CD4-positive, alpha-beta T cell treated with Interleukin-6 for 4 hours (primary cell): ENCODE data around the gene RAG2.

ENCODE experiments used
- DNase-seq: peaks from one replicate; pipeline ENCODE4 v3.0.0-alpha.2; 2020; ENCODE audit warnings: mixed read lengths

Gene RAG2

GRCh38 chr11:36598051-36598450 is at the start of gene RAG2:
Gene RAG2 (minus strand): TSS chr11:36598236. CDS start chr11:36594168, 4,068 bp downstream.
- DNase-seq, result no peak

DNA sequence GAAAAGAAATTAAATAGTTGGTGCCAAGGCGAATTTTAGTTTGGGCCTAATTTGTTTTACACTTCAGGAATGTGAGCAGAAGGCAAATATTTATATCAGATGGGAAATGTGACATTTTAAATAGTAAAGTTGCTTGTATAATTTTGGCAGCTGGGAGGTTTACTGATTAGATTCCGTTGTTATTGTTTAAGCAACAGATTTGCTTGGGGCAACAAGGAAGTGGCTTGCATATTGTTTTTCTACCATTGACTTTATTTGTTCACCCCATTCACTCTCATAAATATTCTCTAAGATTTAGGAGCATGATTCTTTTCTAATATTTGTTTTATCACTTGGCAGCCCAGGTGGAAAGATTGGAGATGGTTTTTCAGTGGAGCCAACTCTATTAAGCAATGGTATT is 40.5 kb upstream of the RAG2 start:
- DNase-seq, result no peak

DNA sequence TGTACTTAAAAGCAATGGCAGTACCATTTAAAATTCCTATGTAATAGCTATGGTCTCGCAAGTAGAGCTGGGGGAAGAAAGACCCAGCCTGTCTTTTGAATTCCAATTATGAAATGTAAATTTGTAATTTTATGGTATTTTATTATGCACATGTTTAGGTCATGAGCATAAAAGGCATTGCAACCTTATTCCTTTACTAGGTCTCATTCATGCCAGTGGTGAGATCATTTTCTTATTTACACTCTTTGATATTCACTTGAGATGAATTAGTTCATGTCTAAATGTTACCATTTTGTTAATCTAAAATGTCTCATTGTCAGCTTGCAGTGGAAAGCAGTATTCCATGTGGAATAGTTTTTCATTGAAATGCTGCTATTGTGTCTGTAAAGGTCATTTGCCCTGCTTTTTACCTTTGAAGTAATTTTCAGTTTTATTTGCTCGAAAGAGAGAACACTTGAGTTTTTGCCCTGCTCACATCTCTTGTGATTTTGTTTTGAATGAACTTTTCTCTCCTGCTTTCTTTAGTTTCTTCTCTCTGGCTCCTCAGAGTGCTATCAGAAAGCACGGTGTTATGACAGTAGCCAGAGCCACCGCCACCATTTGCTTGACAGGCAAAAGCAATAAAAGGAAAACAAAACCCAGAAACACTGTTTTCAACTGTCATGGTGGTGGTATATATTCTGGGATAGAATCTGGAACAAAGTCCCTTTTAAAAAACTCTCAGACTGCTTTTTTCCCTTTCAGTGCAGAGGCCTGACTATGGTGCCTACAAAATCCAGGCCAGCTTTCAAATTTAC is 37.2 kb upstream of the RAG2 start:
- DNase-seq, result no peak

GRCh38 chr11:36631774-36632173 is 33.7 kb upstream of the RAG2 start:
- no peak for DNase-seq

DNA sequence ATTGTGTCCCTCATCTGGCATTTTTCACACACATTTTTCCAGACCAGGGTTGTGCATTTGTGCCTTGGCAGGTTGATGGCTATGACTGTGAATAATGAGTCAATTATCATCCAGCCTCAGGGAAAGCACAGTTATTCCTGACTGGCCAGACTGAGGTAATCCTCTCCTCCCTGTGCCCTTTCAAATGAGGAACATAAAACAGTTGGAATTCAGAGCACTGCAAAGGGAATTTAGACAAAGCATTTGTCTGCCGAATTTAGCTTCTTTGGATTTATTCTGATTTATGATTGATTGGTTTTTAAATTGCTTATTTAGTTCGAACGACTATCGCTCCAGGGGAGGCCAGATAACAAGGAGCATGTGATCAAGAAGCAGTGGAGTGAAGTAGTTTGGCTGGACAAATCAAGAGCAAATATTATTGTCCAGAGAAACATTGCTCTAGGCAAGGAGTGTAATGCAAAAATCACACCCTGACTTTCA is 30.8 kb upstream of the RAG2 start:
- no peak for DNase-seq

- DNase-seq, result no peak
Observed at GRCh38 chr11:36628141-36628540, 30.1 kb upstream of the RAG2 start.

DNA sequence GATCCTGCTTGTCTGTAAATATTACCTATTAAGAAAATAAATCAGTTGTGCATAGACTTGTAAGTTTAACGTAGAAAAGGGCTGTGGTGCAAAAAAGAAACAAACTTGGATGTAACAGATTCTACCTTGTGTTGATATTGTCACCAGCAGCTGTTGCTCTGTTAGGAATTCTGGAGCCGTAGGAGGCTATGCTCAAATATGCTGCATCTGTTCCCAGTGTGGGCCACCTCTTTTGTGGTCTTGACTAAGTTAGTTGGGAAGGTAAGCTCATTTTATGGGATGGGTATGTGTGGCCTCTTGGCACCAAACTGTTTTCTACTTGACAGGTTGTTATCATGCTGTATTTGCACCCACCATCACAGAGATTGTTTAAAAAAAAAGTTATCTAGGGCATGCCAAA is 29.4 kb upstream of the RAG2 start:
- DNase-seq, result no peak

- DNase-seq, result no peak
Observed at GRCh38 chr11:36627006-36627405, 29.0 kb upstream of the RAG2 start.

DNA sequence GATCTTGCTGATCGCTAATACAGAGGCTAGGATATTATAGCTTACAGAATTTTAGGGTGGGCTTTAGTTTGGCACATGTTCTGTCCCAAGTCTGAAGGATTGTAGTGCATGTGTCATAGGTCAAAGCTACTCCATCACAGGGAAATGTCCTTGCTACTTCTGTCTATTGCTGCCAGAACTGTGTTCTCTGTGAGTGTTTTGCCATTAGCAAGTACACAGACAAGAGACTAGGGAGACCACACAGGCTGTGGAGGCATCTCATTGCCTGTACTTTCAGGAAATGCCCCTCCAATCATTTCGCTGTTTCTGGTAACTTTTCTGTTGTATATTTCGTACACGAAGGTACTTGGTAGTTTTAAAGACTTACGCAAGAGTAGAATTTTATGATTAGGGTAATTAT is 25.5 kb upstream of the RAG2 start:
- no peak for DNase-seq

DNA sequence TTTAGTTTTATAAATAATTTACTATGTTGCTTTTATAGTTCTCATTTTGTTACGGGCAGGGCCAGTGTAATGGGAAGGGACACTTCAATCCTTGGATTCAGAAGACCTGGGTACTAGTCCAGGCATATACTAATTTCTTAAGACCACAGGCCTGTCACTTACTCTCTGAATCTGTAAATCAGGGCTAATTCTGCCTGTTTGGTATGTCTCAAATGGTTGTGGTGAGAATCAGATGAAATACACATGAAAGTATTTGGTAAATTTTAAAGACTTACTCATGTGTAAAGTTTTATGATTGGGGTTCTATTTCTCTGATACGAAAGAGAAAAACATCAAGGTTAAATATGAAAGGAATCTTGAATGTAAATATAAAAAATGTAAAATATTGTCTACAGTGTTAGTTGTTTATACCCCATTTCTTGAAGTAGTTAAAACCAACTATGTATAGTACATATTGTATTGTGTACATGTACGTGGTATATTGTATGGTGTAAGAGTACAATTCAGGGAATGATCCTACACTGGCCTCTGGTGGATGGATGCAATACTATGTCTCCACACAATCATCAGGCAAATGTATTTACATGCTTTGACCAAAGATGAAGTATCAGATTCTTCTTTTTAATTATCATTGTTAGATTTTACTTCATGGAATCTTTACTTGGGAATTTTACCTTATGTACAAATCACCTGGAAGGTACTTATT is 24.5 kb upstream of the RAG2 start:
- DNase-seq, result no peak

- DNase-seq, result no peak
Observed at GRCh38 chr11:36620246-36620645, 22.2 kb upstream of the RAG2 start.

GRCh38 chr11:36619502-36619901 is 21.5 kb upstream of the RAG2 start:
- DNase-seq, result no peak

GRCh38 chr11:36618363-36619047 is 20.5 kb upstream of the RAG2 start:
- DNase-seq, result no peak

GRCh38 chr11:36617543-36618362 is 19.7 kb upstream of the RAG2 start:
- DNase-seq, result no peak

- DNase-seq, result no peak
Observed at GRCh38 chr11:36615826-36616225, 17.8 kb upstream of the RAG2 start.

DNA sequence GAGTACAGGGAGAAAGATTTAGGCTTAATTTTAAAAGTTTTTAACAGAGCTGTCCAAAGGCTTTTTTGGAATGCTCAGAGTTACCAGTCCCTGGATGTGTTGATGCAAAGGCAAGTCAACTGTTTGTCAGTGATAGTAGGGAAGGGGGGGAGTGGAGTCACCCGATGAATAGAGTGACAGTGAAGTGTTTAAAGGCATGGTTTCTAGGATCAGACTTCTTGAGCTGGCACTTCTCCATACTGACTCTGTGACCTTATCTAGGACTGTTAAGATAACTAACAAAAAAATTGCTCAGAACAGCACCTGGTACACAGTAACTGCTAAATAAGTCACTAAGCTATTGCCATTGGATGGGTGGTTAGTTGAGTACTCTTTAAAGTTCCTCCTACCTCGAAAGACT is 11.3 kb upstream of the RAG2 start:
- no peak for DNase-seq

GRCh38 chr11:36608491-36609199 is 10.6 kb upstream of the RAG2 start:
- no peak for DNase-seq

- no peak for DNase-seq
Observed at GRCh38 chr11:36605221-36606216, 7.5 kb upstream of the RAG2 start.

DNA sequence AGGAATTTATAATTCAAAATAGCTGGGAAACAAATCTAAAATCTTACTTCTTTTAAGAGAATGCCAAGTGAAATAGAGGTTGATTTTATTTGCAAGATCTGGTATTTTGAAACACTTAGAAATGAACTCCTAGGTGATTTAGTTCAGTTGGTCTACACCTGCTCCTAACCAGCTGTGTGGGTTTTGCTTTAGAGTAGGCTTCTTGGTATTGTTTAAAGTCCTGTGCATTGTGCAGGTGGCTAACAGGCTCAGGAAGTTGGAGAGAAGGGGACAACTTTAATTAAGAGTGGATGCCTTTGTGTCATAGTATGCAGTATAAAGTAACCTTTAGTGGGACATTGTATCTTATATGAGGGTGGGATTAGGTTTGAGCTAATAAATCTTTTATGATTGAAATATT is 4.1 kb upstream of the RAG2 start:
- no peak for DNase-seq

GRCh38 chr11:36601155-36601554 is 3.1 kb upstream of the RAG2 start:
- no peak for DNase-seq

- DNase-seq, result no peak
Observed at GRCh38 chr11:36600180-36600579, 2.1 kb upstream of the RAG2 start.
